HepG2 (cell line): ENCODE data around the gene CEBPE.

Experiments used
- MTF1 ChIP-seq: sonication (generic); formaldehyde crosslinking; IDR thresholded peaks from 2 replicates; pipeline ENCODE4 v1.5.0; 2020; ENCODE audit warnings: missing genetic modification reagents
- RAD51 ChIP-seq: fragments of 450-650 bp; IDR thresholded peaks from 2 replicates; pipeline ENCODE4 v1.6.1; 2016; ENCODE audit warnings: borderline replicate concordance
- RXRB ChIP-seq: IDR thresholded peaks from 2 replicates; pipeline ENCODE4 v1.6.1; 2016; ENCODE audit warnings: borderline replicate concordance, missing genetic modification reagents, missing compliant biosample characterization
- TEAD2 ChIP-seq: sonication (generic); formaldehyde crosslinking; IDR thresholded peaks from 2 replicates; pipeline ENCODE4 v1.9.0; 2021; ENCODE audit warnings: missing genetic modification reagents
- ZNF350 ChIP-seq: sonication (generic); formaldehyde crosslinking; IDR thresholded peaks from 2 replicates; pipeline ENCODE4 v1.4.0; 2020; ENCODE audit warnings: mild to moderate bottlenecking, low read depth, missing genetic modification reagents, borderline replicate concordance
- ZNF660 ChIP-seq: sonication (generic); formaldehyde crosslinking; IDR thresholded peaks from 2 replicates; pipeline ENCODE4 v1.5.1; 2020; ENCODE audit warnings: mild to moderate bottlenecking, low read depth, missing genetic modification reagents, borderline replicate concordance
- TF ChIP-seq, protein P1 (sequence below): sonication (generic); formaldehyde crosslinking; IDR thresholded peaks from 2 replicates; pipeline ENCODE4 v1.4.0; 2020; ENCODE audit warnings: mild to moderate bottlenecking, missing genetic modification reagents

DNA sequence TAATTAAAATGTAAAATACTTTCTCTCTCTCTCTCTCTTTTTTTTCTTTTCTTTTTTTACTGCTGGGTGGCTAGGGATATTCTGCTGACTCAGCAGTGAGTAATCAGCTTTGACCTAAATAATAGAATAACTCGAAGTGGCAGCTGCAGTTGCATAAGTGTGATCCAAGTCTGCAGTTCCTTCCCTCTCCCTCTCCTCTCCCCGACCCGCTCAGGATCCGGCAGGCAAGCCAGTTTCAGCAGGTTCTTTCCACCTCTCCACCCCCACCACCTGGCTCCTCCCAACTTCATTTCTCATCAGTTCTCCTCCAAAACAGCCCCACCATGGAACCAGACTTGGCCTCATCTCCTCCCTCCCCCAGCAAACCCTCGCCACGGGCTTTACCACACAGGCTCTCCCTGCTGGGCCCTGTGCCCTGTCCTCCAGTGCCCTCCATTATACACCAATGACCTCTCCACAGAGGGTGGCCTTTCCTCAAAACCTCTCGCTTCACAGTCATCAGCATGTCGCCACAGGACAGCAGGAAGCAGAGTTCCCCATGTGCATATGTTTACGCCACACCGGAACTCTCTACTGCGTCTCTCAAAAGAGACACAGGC is 42.0 kb upstream of the CEBPE start:
- no peak for TF ChIP-seq RXRB (CRISPR knock-in tag)
- TF ChIP-seq, protein P1, sequence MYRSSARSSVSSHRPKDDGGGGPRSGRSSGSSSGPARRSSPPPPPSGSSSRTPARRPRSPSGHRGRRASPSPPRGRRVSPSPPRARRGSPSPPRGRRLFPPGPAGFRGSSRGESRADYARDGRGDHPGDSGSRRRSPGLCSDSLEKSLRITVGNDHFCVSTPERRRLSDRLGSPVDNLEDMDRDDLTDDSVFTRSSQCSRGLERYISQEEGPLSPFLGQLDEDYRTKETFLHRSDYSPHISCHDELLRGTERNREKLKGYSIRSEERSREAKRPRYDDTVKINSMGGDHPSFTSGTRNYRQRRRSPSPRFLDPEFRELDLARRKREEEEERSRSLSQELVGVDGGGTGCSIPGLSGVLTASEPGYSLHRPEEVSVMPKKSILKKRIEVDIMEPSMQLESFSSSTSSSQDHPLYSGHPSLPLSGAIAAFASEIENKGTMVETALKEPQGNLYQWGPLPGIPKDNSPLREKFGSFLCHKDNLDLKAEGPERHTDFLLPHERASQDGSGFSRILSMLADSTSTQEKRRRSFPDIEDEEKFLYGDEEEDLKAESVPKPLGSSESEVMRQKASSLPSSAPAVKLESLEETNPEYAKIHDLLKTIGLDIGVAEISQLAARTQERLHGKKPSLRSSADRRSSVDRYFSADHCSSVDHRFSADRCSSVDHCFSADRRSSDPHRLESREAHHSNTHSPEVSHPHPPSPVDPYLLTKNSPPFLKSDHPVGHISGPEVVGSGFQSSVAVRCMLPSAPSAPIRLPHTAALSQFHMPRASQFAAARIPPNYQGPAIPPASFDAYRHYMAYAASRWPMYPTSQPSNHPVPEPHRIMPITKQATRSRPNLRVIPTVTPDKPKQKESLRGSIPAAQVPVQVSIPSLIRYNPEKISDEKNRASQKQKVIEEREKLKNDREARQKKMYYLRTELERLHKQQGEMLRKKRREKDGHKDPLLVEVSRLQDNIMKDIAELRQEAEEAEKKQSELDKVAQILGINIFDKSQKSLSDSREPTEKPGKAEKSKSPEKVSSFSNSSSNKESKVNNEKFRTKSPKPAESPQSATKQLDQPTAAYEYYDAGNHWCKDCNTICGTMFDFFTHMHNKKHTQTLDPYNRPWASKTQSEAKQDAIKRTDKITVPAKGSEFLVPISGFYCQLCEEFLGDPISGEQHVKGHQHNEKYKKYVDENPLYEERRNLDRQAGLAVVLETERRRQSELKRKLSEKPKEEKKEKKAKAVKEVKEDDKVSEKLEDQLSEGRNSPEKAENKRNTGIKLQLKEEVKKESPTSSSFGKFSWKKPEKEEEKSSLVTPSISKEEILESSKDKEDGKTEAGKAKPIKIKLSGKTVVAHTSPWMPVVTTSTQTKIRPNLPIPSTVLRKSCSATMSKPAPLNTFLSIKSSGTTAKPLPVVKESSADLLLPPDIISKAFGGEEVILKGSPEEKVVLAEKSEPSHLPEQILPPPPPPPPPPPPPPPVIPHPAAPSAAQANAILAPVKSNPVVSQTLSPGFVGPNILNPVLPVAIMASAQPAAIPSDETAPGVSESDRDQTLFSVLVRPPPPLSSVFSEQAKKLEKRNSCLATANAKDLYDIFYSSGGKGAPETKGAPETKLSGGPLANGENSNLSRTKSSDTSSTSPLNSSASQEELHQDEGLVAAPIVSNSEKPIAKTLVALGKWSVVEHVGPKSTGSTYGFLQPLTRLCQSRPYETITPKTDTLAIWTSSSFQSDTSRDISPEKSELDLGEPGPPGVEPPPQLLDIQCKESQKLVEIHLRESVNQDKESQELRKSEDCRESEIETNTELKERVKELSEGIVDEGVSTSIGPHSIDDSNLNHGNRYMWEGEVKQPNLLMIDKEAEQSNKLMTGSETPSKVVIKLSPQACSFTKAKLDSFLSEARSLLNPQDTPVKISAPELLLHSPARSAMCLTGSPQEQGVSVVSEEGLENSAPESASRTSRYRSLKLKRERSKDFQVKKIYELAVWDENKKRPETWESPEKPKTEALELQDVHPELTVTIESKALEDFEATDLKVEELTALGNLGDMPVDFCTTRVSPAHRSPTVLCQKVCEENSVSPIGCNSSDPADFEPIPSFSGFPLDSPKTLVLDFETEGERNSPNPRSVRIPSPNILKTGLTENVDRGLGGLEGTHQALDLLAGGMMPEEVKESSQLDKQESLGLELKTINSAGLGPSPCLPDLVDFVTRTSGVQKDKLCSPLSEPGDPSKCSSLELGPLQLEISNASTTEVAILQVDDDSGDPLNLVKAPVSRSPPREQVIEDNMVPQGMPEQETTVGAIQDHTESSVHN (CRISPR knock-in tag), result no peak
- TF ChIP-seq MTF1 (CRISPR knock-in tag), result no peak
- TF ChIP-seq RAD51, result no peak
- TF ChIP-seq TEAD2 (CRISPR knock-in tag), result no peak
- no peak for TF ChIP-seq ZNF660
- TF ChIP-seq ZNF350 (CRISPR knock-in tag), result no peak
